ENCODE data around the gene ZNF609. TPM values are rescaled to one million over a fixed set of nuclear protein-coding genes. Genes with fewer than 3 reads are reported as not detected.

ZNF609 gene
- total RNA-seq, 1 donor from 2014 or later: 24.1 TPM

DNA sequence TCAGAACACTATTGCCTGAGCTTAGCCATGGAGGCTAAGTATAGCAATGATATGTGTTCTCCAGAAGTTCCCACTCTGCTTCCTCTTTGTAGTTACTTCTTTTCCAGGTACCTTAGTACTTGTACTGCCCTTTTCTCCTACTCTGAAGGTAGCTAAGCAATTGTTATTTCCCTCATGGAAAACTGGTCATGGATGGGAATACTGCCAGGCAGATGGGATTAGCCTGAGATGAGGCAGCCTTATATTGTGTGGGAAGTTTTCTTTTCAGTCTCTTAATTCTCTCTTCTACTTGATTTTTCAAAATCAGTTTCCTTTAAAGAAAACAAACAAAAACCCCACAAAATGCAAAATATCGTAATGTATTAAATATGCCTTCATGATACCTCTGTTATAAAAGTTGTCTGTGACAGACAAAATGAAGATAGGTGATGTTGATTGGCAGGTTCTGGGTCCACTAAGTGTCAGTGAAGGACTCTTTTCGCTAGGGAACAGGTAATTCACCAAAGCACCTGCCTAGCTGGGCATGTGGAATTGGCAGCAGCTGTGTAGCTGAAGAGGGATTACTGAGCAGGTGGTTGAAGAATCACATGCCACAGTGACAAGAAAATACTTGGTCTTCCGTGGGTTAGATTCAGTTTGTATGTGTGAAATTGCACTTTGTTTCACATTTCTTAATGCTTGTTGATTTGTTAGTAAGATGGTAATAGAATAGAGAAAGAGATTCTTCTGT lies 4.1 kb downstream of the ZNF609 start:
- DNase-seq (ENCODE audit: low spot score): no peak
- no peaks in the 10 kb centered on the region for H3K27me3 Mint-ChIP-seq (ENCODE audit: low read depth)
- H3K27ac Mint-ChIP-seq (ENCODE audit: unreplicated experiment): no peak overlapping the region
- peaks cover 56% of the 10 kb centered on the region for H3K4me1 Mint-ChIP-seq (ENCODE audit: low read depth)
- TF ChIP-seq, protein P1, sequence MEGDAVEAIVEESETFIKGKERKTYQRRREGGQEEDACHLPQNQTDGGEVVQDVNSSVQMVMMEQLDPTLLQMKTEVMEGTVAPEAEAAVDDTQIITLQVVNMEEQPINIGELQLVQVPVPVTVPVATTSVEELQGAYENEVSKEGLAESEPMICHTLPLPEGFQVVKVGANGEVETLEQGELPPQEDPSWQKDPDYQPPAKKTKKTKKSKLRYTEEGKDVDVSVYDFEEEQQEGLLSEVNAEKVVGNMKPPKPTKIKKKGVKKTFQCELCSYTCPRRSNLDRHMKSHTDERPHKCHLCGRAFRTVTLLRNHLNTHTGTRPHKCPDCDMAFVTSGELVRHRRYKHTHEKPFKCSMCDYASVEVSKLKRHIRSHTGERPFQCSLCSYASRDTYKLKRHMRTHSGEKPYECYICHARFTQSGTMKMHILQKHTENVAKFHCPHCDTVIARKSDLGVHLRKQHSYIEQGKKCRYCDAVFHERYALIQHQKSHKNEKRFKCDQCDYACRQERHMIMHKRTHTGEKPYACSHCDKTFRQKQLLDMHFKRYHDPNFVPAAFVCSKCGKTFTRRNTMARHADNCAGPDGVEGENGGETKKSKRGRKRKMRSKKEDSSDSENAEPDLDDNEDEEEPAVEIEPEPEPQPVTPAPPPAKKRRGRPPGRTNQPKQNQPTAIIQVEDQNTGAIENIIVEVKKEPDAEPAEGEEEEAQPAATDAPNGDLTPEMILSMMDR (IDR thresholded peaks at IDR 0.05): no peak
- no peaks in the 10 kb centered on the region for H3K36me3 Mint-ChIP-seq (ENCODE audit: low read depth)
- H3K4me3 Mint-ChIP-seq (ENCODE audit: unreplicated experiment): no peak overlapping the region
- H3K9me3 Mint-ChIP-seq (ENCODE audit: low read depth): no peaks in the 10 kb centered on the region

DNA sequence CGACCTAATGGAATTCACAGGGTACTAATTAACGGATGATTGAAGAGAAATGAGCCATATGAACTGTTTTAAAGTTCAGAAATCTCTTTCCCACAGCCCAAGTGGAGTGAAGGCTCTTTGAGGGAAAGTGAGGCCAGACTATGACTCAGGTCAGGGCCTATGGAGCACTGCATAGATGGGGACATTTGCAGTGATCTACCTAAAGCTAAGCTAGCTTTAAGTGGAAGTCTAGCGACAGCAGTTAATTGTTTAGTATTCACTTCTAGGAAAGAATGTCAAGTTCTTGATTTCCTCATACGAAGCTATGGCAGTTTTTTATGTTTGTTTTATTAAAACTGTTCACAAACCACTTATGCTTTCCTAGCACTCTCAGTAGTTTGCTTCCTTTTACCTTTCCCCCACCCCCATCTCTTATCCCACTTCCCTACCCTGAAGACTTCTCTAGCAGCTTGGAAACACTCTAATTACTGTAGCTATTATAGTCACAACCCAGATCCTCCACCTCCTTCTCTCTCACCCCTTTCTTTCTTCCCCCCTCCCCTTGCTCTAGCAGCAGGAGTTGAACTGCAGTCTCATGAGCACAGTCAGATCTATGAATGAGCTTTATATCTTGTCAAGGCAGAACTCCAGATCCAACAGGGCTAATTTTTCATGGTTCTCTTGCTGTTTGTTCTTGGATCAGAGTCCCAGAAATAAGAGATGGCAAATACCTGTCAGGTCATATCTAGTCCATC lies 6.2 kb downstream of the ZNF609 start:
- H3K27ac Mint-ChIP-seq (ENCODE audit: unreplicated experiment): peak overlapping the region; percentile 15

DNA sequence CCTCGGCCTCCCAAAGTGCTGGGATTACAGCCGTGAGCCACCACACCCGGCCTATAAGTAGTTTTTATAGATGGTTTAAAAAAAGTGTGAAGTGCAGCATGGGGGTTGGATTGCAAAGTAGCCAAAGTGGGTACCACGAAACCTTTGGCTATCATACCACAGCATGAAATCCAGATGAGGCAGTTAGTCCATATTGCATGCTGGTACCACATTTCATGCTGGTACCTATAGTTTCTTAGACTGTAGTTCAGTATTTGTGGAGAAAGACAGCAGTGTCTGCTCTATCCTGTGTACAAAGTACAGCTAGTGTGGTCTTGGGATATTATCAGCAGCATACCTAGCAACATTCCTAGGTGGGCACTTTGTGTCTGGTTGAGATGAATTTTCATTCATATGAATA lies 11.8 kb downstream of the ZNF609 start:
- no peak overlapping the region for H3K27ac Mint-ChIP-seq (ENCODE audit: unreplicated experiment)
- H3K27me3 Mint-ChIP-seq (ENCODE audit: low read depth): no peaks in the 10 kb centered on the region
- peaks cover 3% of the 10 kb centered on the region for H3K36me3 Mint-ChIP-seq (ENCODE audit: low read depth)
- H3K4me1 Mint-ChIP-seq (ENCODE audit: low read depth): peaks cover 16% of the 10 kb centered on the region
- TF ChIP-seq, protein P1 (IDR thresholded peaks at IDR 0.05): no peak
- no peaks in the 10 kb centered on the region for H3K9me3 Mint-ChIP-seq (ENCODE audit: low read depth)
- H3K4me3 Mint-ChIP-seq (ENCODE audit: unreplicated experiment): no peak overlapping the region
- DNase-seq (ENCODE audit: low spot score): no peak

More for the DNA sequence above, 6.2 kb downstream of the ZNF609 start:
- TF ChIP-seq, protein P1 (IDR thresholded peaks at IDR 0.05): no peak
- no peaks in the 10 kb centered on the region for H3K9me3 Mint-ChIP-seq (ENCODE audit: low read depth)
- no peaks in the 10 kb centered on the region for H3K27me3 Mint-ChIP-seq (ENCODE audit: low read depth)
- H3K4me3 Mint-ChIP-seq (ENCODE audit: unreplicated experiment): no peak overlapping the region
- H3K36me3 Mint-ChIP-seq (ENCODE audit: low read depth): no peaks in the 10 kb centered on the region
- peaks cover 43% of the 10 kb centered on the region for H3K4me1 Mint-ChIP-seq (ENCODE audit: low read depth)
- DNase-seq (ENCODE audit: low spot score): no peak

DNA sequence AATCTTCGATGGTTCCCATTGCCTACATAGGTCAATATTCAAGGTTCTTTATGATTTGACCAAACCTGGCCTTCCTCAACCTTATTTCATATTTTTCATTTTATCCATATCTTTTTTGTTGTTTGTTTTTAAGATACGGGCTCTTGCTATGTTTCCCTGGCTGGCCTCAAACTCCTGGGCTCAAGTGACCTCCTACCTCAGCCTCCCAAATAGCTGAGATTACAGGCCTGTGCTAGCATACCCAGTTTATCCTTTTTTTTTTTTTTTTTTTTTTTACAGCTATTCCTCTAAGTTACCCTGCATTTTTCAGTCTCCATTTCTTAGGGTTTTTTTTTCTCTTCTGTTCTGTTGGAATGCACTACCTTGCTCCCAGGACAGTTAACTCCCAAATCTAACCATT lies 14.5 kb downstream of the ZNF609 start:
- H3K36me3 Mint-ChIP-seq (ENCODE audit: low read depth): peaks cover 3% of the 10 kb centered on the region
- no peaks in the 10 kb centered on the region for H3K27me3 Mint-ChIP-seq (ENCODE audit: low read depth)
- TF ChIP-seq, protein P1 (IDR thresholded peaks at IDR 0.05): no peak

DNA sequence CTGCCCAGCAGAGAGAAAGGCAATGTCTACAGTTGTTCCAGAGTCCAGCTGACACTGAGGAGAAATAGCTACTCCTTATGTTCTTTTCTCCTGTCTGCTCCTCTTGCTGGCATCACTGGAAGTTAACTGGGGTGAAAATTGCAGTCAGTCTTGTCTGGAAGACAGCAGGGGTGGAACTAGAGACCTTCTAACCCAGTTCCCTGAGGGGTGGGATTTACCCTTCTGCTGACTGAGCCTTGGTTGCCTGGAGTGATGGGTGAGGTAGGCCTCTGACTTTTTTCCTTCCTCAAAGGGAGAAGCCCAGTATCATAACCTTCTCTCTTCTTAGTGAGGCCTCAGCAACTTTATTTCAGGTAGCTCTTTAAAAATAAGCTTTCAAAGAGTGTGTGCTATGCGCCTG lies 16.2 kb downstream of the ZNF609 start:
- H3K4me1 Mint-ChIP-seq (ENCODE audit: low read depth): peaks cover 5% of the 10 kb centered on the region
- no peak overlapping the region for H3K4me3 Mint-ChIP-seq (ENCODE audit: unreplicated experiment)
- no peak for DNase-seq (ENCODE audit: low spot score)
- peaks cover 3% of the 10 kb centered on the region for H3K36me3 Mint-ChIP-seq (ENCODE audit: low read depth)
- H3K27ac Mint-ChIP-seq (ENCODE audit: unreplicated experiment): no peak overlapping the region
- no peaks in the 10 kb centered on the region for H3K9me3 Mint-ChIP-seq (ENCODE audit: low read depth)
- no peaks in the 10 kb centered on the region for H3K27me3 Mint-ChIP-seq (ENCODE audit: low read depth)
- TF ChIP-seq, protein P1 (IDR thresholded peaks at IDR 0.05): no peak

More for the DNA sequence above, 14.5 kb downstream of the ZNF609 start:
- no peak overlapping the region for H3K4me3 Mint-ChIP-seq (ENCODE audit: unreplicated experiment)
- no peaks in the 10 kb centered on the region for H3K9me3 Mint-ChIP-seq (ENCODE audit: low read depth)
- H3K4me1 Mint-ChIP-seq (ENCODE audit: low read depth): peaks cover 5% of the 10 kb centered on the region
- DNase-seq (ENCODE audit: low spot score): no peak
- H3K27ac Mint-ChIP-seq (ENCODE audit: unreplicated experiment): no peak overlapping the region

Data from chondrocyte (in vitro differentiated cells).